Neural cell (in vitro differentiated cells): ENCODE data around the gene RUNX3. TPM values are rescaled to one million over a fixed set of nuclear protein-coding genes. Genes with fewer than 3 reads are reported as not detected.

Source experiments
- H2AFZ ChIP-seq: fragments of 200-600, 300-800 bp; sonication (generic), shearing (Covaris generic); 2 replicates; pipeline ENCODE4 v1.6.0; 2014; ENCODE audit warnings: low read depth, mild to moderate bottlenecking, antibody characterized with exemption, low read length, moderate library complexity
- H3F3A ChIP-seq: fragments of 200-600 bp; shearing (Covaris generic); 2 replicates; pipeline ENCODE4 v1.6.1; 2016; ENCODE audit warnings: mild to moderate bottlenecking, moderate library complexity, mixed read lengths, antibody characterized with exemption, low read length; ENCODE audit not compliant: insufficient read depth, poor library complexity, severe bottlenecking
- H3K27ac ChIP-seq: fragments of 200-600, 300-800 bp; sonication (generic), shearing (Covaris generic); 2 replicates; pipeline ENCODE4 v1.5.1; 2014; ENCODE audit warnings: mild to moderate bottlenecking, low read length, moderate library complexity
- H3K27me3 ChIP-seq: fragments of 300-800, 200-600 bp; sonication (generic), shearing (Covaris generic); 2 replicates; pipeline ENCODE4 v1.6.0; 2014; ENCODE audit warnings: mild to moderate bottlenecking, low read depth, low read length, moderate library complexity; ENCODE audit not compliant: insufficient read depth
- H3K36me3 ChIP-seq: fragments of 300-800, 200-600 bp; sonication (generic), shearing (Covaris generic); 2 replicates; pipeline ENCODE4 v1.5.1; 2014; ENCODE audit warnings: mild to moderate bottlenecking, antibody characterized with exemption, low read length, moderate library complexity; ENCODE audit not compliant: insufficient read depth
- H3K4me2 ChIP-seq: fragments of 300-800, 200-600 bp; sonication (generic), shearing (Covaris generic); 2 replicates; pipeline ENCODE4 v1.6.0; 2014; ENCODE audit warnings: mild to moderate bottlenecking, low read length
- H3K4me3 ChIP-seq: fragments of 300-800, 200-600 bp; sonication (generic), shearing (Covaris generic); 2 replicates; pipeline ENCODE4 v1.5.1; 2014; ENCODE audit warnings: mild to moderate bottlenecking, low read length, moderate library complexity
- H3K79me2 ChIP-seq: fragments of 200-600 bp; shearing (Covaris generic); replicated peaks from 2 replicates; pipeline ENCODE4 v1.6.0; 2014; ENCODE audit warnings: mild to moderate bottlenecking, low read length, moderate library complexity; ENCODE audit not compliant: insufficient read depth
- H3K9ac ChIP-seq: fragments of 300-800, 200-600 bp; sonication (generic), shearing (Covaris generic); 2 replicates; pipeline ENCODE4 v1.6.1; 2016; ENCODE audit warnings: mild to moderate bottlenecking, low read length, mixed read lengths
- H3K9me2 ChIP-seq: fragments of 200-600 bp; shearing (Covaris generic); 2 replicates; pipeline ENCODE4 v1.6.1; 2016; ENCODE audit warnings: mild to moderate bottlenecking, low read length, mixed read lengths; ENCODE audit not compliant: insufficient read depth
- H3K9me3 ChIP-seq: fragments of 200-600, 300-800 bp; sonication (generic), shearing (Covaris generic); 2 replicates; pipeline ENCODE4 v1.6.1; 2016; ENCODE audit warnings: mild to moderate bottlenecking, mixed run types, low read length, moderate library complexity, mixed read lengths
- H4K20me1 ChIP-seq: fragments of 200-600 bp; shearing (Covaris generic); 2 replicates; pipeline ENCODE4 v1.6.1; 2016; ENCODE audit warnings: mild to moderate bottlenecking, mixed run types; ENCODE audit not compliant: insufficient read depth
- EP300 ChIP-seq: fragments of 450-650 bp; conservative IDR thresholded peaks from 2 replicates; pipeline ENCODE4 v1.6.1; 2014; ENCODE audit warnings: antibody characterized with exemption, mild to moderate bottlenecking, moderate library complexity; ENCODE audit not compliant: poor library complexity, severe bottlenecking
- EZH2 ChIP-seq: fragments of 200-600, 300-800 bp; shearing (Covaris generic), sonication (generic); IDR thresholded peaks from 2 replicates; pipeline ENCODE4 v1.6.1; 2014; ENCODE audit warnings: antibody characterized with exemption, low read length, borderline replicate concordance, mild to moderate bottlenecking; ENCODE audit not compliant: insufficient read depth, poor library complexity, severe bottlenecking
- MXI1 ChIP-seq: fragments of 450-650 bp; conservative IDR thresholded peaks from 2 replicates; pipeline ENCODE4 v1.6.1; 2014; ENCODE audit warnings: antibody characterized with exemption, mild to moderate bottlenecking; ENCODE audit not compliant: poor library complexity, severe bottlenecking
- POLR2AphosphoS5 ChIP-seq: IDR thresholded peaks from 2 replicates; pipeline ENCODE4 v1.6.1; 2012
- RAD21 ChIP-seq: fragments of 450-650 bp; conservative IDR thresholded peaks from 2 replicates; pipeline ENCODE4 v1.6.1; 2014; ENCODE audit warnings: antibody characterized with exemption, mild to moderate bottlenecking, moderate library complexity
- REST ChIP-seq: IDR thresholded peaks from 2 replicates; pipeline ENCODE4 v1.6.1; 2012; ENCODE audit warnings: borderline replicate concordance
- SMC3 ChIP-seq: fragments of 450-650 bp; conservative IDR thresholded peaks from 2 replicates; pipeline ENCODE4 v1.6.1; 2014; ENCODE audit warnings: antibody characterized with exemption, mild to moderate bottlenecking, moderate library complexity; ENCODE audit not compliant: poor library complexity
- TAF1 ChIP-seq: IDR thresholded peaks from 2 replicates; pipeline ENCODE4 v1.6.1; 2012; ENCODE audit warnings: low read depth
- polyA plus RNA-seq: library from polyadenylated mRNA; depleted of rRNA; stranded (reverse); fragments of >200 nt; gene quantifications from 2 replicates; pipeline ENCODE4 v1.2.3, GENCODE V29; 2014
- TF ChIP-seq, protein P1 (sequence below): fragments of 450-650 bp; IDR thresholded peaks from 2 replicates; pipeline ENCODE4 v1.5.1; 2014; ENCODE audit warnings: antibody characterized with exemption, mild to moderate bottlenecking, moderate library complexity; ENCODE audit not compliant: poor library complexity, severe bottlenecking

The RUNX3 gene
- polyA plus RNA-seq, 1 donor from 2014 or later, result not detected

- no peak overlapping the region for H3K4me3 ChIP-seq
- no peaks in the 10 kb centered on the region for H3K9me2 ChIP-seq
- no peaks in the 10 kb centered on the region for H4K20me1 ChIP-seq
- no peaks in the 10 kb centered on the region for H3K79me2 ChIP-seq
- no peaks in the 10 kb centered on the region for H3F3A ChIP-seq
- H2AFZ ChIP-seq, result no peak overlapping the region
- H3K4me2 ChIP-seq, result no peak overlapping the region
- H3K9me3 ChIP-seq, result no peaks in the 10 kb centered on the region
- H3K27me3 ChIP-seq, result peaks cover 57% of the 10 kb centered on the region
- H3K27ac ChIP-seq, result no peak overlapping the region
- H3K36me3 ChIP-seq, result no peaks in the 10 kb centered on the region
- no peak for TF ChIP-seq REST
- H3K9ac ChIP-seq, result no peak overlapping the region
Observed at GRCh38 chr1:24934310-24935195, 4.5 kb upstream of the RUNX3 start.

- no peaks in the 10 kb centered on the region for H3K36me3 ChIP-seq
- H3K27ac ChIP-seq, result no peak overlapping the region
- H3K79me2 ChIP-seq, result no peaks in the 10 kb centered on the region
- no peaks in the 10 kb centered on the region for H3K9me3 ChIP-seq
- H3K4me2 ChIP-seq, result no peak overlapping the region
- TF ChIP-seq POLR2AphosphoS5 (no peak), SMC3 (no peak), TAF1 (no peak), EP300 (no peak), REST (no peak), EZH2 (no peak), RAD21 (no peak), MXI1 (no peak)
- TF ChIP-seq, protein P1, sequence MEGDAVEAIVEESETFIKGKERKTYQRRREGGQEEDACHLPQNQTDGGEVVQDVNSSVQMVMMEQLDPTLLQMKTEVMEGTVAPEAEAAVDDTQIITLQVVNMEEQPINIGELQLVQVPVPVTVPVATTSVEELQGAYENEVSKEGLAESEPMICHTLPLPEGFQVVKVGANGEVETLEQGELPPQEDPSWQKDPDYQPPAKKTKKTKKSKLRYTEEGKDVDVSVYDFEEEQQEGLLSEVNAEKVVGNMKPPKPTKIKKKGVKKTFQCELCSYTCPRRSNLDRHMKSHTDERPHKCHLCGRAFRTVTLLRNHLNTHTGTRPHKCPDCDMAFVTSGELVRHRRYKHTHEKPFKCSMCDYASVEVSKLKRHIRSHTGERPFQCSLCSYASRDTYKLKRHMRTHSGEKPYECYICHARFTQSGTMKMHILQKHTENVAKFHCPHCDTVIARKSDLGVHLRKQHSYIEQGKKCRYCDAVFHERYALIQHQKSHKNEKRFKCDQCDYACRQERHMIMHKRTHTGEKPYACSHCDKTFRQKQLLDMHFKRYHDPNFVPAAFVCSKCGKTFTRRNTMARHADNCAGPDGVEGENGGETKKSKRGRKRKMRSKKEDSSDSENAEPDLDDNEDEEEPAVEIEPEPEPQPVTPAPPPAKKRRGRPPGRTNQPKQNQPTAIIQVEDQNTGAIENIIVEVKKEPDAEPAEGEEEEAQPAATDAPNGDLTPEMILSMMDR, result no peak
- no peak overlapping the region for H3K4me3 ChIP-seq
- H4K20me1 ChIP-seq, result no peaks in the 10 kb centered on the region
- no peak overlapping the region for H3K9ac ChIP-seq
- H3K27me3 ChIP-seq, result peaks cover 67% of the 10 kb centered on the region
- H2AFZ ChIP-seq, result no peak overlapping the region
- H3K9me2 ChIP-seq, result no peaks in the 10 kb centered on the region
- H3F3A ChIP-seq, result no peaks in the 10 kb centered on the region
Observed at GRCh38 chr1:24933468-24933867, 3.4 kb upstream of the RUNX3 start.
